NCI-H1417 treated with DMSO at 0.1 percent for 48 hours (cell line): ENCODE data around the gene HNRNPR.
A peak's percentile ranks its signal among the peaks of the same experiment; 100 is the strongest.

Experiments
- DNase-seq: peaks from one replicate; lab custom pipeline; 2025; lab: John Stamatoyannopoulos, UW

Gene HNRNPR

DNA sequence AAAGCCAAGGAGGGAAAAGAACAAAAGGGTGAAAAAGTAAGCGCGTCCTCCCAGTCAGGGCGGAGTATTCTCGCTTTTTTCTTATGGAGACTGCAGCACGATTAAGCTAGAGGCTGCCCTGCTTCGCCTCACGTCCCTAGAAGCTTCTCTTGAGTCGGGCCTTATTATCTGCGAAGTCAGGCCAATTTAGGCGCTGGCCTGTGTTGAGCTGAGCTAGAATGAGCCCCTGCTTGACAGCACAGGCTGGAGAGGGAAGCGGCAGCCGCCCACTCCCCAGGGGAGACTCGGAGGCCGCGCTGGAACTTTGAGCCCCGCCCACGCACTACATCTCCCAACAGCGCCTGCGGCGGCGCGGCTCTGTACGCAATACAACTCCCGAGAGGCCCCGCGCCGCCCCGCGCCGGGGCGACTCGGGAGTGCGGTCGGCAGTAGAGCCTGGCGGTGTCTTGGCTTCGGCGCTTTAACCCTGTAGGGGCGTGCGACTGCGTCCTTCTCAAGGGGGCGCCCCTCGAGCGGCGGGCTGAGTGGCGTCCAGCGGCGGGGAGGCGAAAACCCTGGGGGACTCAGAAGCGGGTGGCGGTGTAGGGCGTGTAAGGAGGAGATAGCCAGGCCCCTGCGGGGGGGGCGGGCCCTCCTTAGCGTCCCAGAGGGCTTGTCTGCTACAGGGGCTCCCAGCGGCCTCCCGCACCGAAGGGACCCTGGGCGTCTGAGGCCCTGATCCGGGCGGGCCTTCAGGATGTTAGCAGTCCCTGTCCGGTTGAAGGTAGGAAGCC, 24.7 kb upstream of the HNRNPR start:
- DNase-seq, result peak; percentile 70

GRCh38 chr1:23367791-23368561, 23.9 kb upstream of the HNRNPR start:
- peak; percentile 92 for DNase-seq

DNA sequence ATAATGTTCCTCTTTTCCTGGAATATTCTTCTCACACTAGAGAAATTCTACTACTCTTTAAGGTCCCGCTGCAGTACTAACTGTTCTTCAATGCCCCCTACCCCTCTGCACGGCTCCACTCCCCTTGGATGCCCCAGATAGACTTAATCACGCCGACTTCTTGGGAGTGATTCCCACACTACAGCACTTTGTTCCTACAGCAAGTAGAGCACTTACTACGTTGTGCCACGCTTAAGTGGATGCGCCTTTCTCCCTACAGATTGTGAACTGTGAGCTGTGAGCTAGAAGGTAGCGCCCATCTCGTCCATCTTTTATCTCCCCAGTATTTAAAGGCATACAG, 23.3 kb upstream of the HNRNPR start:
- DNase-seq, result no peak

DNA sequence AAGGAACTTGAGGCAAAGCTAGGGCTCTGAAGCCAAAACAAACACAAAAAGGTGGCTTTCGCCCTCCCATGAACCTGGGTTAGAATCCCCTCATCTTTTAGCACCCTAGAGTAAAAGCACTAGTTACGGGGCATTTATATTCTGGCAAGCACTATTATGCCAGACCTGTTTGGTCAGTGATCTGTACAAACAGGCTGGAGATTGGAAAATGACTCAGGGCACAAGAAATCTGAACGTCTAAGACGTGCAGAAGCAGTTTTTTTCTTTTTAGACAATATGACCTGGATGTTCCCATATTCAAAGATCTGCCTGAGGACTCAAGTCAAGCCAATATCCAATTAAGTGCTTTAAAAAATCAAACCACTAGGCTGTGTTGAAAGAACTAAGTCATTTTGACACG, 22.5 kb upstream of the HNRNPR start:
- DNase-seq, result no peak

DNA sequence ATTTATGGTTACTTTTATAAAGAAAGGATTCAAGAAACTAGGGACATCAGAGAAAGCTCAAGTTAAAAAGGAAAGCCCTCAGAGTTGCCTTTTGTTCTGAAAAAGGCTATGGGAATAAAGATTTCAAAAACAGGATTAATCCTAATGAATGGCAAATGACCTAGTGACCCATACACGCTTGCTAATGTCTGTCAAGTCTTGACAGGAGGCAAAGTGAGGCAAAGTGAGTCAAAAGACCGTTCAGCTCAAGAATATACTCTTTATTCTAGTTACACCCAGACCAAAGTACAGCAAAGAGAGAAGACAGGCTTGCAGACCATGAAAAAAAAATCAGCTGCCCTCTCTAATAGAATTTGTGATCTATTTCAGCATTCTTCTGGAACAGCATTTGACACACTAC, 22.1 kb upstream of the HNRNPR start:
- no peak for DNase-seq

- no peak for DNase-seq
Observed at GRCh38 chr1:23362218-23362713, 18.2 kb upstream of the HNRNPR start.

DNA sequence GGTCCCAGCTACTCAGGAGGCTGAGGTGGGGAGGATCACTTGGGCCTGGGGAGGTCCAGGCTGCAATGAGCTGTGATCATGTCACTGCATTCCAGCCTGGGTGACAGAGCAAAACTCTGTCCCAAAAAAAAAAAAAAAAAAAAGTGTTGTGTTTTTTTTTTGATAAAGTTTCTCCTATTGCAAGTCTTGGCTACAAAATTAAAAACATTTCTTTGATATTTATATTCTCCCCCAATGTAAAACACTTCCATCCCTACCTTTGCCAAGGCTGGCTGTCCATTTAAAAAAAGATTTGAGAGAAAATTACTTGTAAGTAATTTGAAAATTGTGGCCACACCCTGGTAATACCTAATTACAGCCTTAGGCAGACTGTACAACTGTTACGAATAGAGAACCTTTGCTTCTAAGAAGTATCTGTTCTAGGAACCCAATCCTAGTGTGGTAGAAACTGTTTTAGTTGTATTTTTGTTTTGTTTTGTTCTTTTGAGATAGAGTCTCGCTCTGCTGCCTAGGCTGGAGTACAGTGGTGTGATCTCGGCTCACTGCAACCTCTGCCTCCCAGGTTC, 14.3 kb upstream of the HNRNPR start:
- DNase-seq, result no peak

GRCh38 chr1:23357138-23357908, 13.2 kb upstream of the HNRNPR start:
- no peak for DNase-seq

DNA sequence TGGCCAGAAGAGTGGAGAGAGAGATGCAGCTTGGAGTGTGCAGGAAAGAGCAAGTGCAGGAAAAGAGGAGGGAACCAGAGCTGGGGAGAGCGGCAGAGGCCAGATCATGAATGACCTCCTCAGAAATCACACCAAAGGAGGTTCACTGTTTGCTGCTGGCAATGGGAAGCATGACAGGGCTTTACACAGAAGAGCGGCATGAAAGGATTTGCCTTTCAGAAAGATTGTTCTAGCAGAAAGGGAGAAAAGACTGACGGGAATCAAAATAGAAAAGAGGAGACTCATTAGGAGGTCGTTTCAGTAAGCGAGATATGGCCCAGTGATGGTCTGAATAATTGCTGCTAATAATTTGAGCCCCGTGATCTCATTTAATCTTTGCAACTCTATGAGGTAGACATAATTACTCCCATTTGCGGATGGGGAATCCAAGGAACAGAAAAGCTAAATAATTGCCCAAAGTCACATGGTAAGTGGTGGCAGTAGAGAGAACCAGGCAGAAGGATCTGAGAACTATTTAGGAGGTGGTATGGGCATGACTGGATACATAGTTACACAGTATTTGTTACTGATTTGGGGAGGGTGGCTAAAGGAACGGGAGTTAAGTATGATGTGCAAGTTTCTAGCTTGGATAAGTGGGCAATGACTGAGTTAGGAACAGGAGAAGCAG, 12.5 kb upstream of the HNRNPR start:
- no peak for DNase-seq

GRCh38 chr1:23354245-23354644, 10.2 kb upstream of the HNRNPR start:
- DNase-seq, result no peak

- no peak for DNase-seq
Observed at GRCh38 chr1:23352096-23352695, 8.1 kb upstream of the HNRNPR start.

- no peak for DNase-seq
Observed at GRCh38 chr1:23345920-23346319, 1.8 kb upstream of the HNRNPR start.

GRCh38 chr1:23344987-23345472, 946 bp upstream of the HNRNPR start:
- no peak for DNase-seq

GRCh38 chr1:23343221-23344110, 618 bp downstream of the HNRNPR start:
- no peak for DNase-seq

DNA sequence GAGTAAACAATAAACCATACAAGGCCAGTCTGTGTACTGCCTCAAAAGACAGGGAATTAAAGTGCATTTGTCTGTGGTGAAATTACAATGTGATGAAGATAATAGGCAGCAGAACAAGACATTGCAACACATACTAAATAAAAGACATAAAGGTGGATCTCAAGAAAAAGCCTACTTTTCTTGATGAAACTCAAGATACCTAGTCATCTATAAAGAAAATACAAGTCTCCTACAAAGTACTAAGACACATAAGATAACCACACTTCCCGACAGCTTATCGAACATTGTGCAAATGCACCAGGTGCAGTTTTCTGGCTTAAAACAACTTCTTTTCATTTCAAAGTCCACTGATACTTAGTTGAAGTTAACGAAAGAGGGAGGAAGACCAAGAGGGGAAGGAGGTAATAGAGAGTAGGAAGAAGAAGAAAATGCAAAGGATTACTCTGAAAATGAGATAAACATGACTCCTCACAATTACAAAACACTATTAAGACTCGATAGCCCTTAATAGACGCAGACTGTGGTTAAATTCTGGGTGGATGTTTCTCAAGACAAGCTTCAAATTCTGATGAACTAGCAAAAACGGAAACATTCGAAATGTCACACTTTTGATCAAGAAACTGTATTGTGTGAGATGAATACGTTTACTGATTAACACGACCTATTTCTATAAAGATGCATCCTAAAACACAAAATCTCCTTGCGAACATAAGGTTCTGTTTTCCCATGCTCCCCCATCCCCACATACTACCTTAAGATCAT, 2.0 kb downstream of the HNRNPR start:
- no peak for DNase-seq

- DNase-seq, result no peak
Observed at GRCh38 chr1:23339632-23340031, 4.5 kb downstream of the HNRNPR start.

DNA sequence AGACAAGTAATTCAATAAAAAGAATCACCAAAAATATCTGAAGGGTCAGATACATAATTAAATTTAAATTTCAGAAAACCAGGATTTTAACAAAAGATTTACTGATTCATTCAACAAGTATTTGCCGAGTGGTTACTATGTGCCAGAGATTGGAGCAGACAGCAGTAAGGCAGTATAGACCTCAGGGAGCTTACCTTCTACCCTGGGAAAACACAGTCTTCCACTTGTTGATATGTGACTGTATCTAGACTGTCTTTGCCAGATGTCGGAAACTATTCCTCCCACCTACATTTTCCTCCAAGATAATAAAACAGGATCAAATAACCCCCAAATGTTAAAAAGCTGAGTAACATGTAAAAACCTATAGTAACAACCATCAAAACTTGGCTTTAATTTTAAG, 6.2 kb downstream of the HNRNPR start:
- no peak for DNase-seq

GRCh38 chr1:23331713-23332112, 12.4 kb downstream of the HNRNPR start:
- no peak for DNase-seq

- no peak for DNase-seq
Observed at GRCh38 chr1:23330846-23331245, 13.2 kb downstream of the HNRNPR start.
